Naive thymus-derived CD4-positive, alpha-beta T cell (primary cell): ENCODE results near the gene TMEM150A. TPM values are rescaled to one million over a fixed set of nuclear protein-coding genes. Genes with fewer than 3 reads are reported as not detected.
A peak's percentile ranks its signal among the peaks of the same experiment; 100 is the strongest.

Experiments used
- ATAC-seq: fragments of 150-1000 bp; cut with Tn5 transposase; 2 replicates; pipeline ENCODE4 v1.10.0; 2021; ENCODE audit warnings: mild to moderate bottlenecking, moderate library complexity
- CTCF ChIA-PET: fragments of 350-600 bp; sonication (Branson Sonifier 250); formaldehyde crosslinking; loops from one replicate; lab custom pipeline; 2021; ENCODE audit warnings: antibody characterized with exemption; lab: Charles Lee
- POLR2A ChIA-PET: fragments of 350-600 bp; sonication (Branson Sonifier 250); formaldehyde crosslinking; loops from one replicate; lab custom pipeline; 2021; ENCODE audit warnings: antibody characterized with exemption, inconsistent platforms; lab: Charles Lee
- DNase-seq, 9 donors: peaks; one replicate each; pipeline versions ENCODE4 v3.0.0 to v3.0.0-alpha.2; 2020 to 2022; ENCODE audit warnings: mixed read lengths in 1 of 9
- H3K27ac ChIP-seq: one replicate; pipeline ENCODE4 v1.7.0; 2013; ENCODE audit warnings: mild to moderate bottlenecking, low read depth, low read length, moderate library complexity
- H3K27me3 ChIP-seq, 2 donors: one replicate each; pipeline ENCODE4 v1.7.0; 2013; ENCODE audit warnings: low read length in 2 of 2, mild to moderate bottlenecking in 2 of 2, moderate library complexity in 2 of 2; ENCODE audit not compliant: control insufficient read depth in 2 of 2, insufficient read depth in 2 of 2
- H3K36me3 ChIP-seq, 3 experiments: 1 replicate in 2 of 3; 2 replicates in 1 of 3; pipeline ENCODE4 v1.7.0; 2013; ENCODE audit warnings: low read length in 3 of 3, mild to moderate bottlenecking in 3 of 3, moderate library complexity in 1 of 3; ENCODE audit not compliant: insufficient read depth in 3 of 3, control insufficient read depth in 2 of 3
- H3K4me1 ChIP-seq, 2 donors: one replicate each; pipeline ENCODE4 v1.7.0; 2013; ENCODE audit warnings: low read length in 2 of 2, mild to moderate bottlenecking in 2 of 2, moderate library complexity in 1 of 2; ENCODE audit not compliant: control insufficient read depth in 2 of 2, insufficient read depth in 2 of 2
- H3K4me3 ChIP-seq: 2 replicates; pipeline ENCODE4 v1.7.0; 2013; ENCODE audit warnings: mild to moderate bottlenecking, low read length
- H3K9me3 ChIP-seq, 3 experiments: 1 replicate in 2 of 3; 2 replicates in 1 of 3; pipeline ENCODE4 v1.7.0; 2013; ENCODE audit warnings: low read length in 3 of 3; ENCODE audit not compliant: control insufficient read depth in 2 of 3
- H3K27ac Mint-ChIP-seq, 9 donors: one replicate each; pipeline ENCODE4 v1.8.0; 2020 to 2022; ENCODE audit warnings: mixed read lengths in 9 of 9, mild to moderate bottlenecking in 8 of 9, moderate library complexity in 5 of 9, inconsistent platforms in 2 of 9
- H3K27me3 Mint-ChIP-seq, 5 donors: one replicate each; pipeline ENCODE4 v1.8.0; 2021 to 2022; ENCODE audit warnings: mixed read lengths in 5 of 5, mild to moderate bottlenecking in 1 of 5
- H3K36me3 Mint-ChIP-seq, 5 donors: one replicate each; pipeline ENCODE4 v1.8.0; 2020 to 2022; ENCODE audit warnings: mixed read lengths in 5 of 5, mild to moderate bottlenecking in 3 of 5, inconsistent platforms in 1 of 5
- H3K4me1 Mint-ChIP-seq, 7 donors: one replicate each; pipeline ENCODE4 v1.8.0; 2020 to 2022; ENCODE audit warnings: mixed read lengths in 7 of 7, mild to moderate bottlenecking in 3 of 7, inconsistent platforms in 1 of 7
- H3K4me3 Mint-ChIP-seq, 10 donors: one replicate each; pipeline ENCODE4 v1.8.0; 2020 to 2022; ENCODE audit warnings: mild to moderate bottlenecking in 10 of 10, mixed read lengths in 10 of 10, moderate library complexity in 6 of 10, inconsistent platforms in 2 of 10
- H3K9me3 Mint-ChIP-seq, 11 donors: one replicate each; pipeline ENCODE4 v1.8.0; 2020 to 2022; ENCODE audit warnings: mixed read lengths in 11 of 11, mild to moderate bottlenecking in 4 of 11, inconsistent platforms in 1 of 11, moderate library complexity in 1 of 11
- intact Hi-C, 2 donors: fragments of 100-400 bp; cut with micrococcal nuclease; formaldehyde crosslinking; loops; one replicate each; pipeline ENCODE4 v1.15.1; 2023
- polyA plus RNA-seq, 2 donors: library from polyadenylated mRNA; unstranded; fragments of 300-500 nt; fragmentation: Illumina TruSeq; gene quantifications; one replicate each; pipeline ENCODE4 v1.2.3, GENCODE V29; 2021
- total RNA-seq, 6 experiments: library from RNA in 5 of 6; stranded (reverse) in 5 of 6; gene quantifications; 1 replicate in 5 of 6; 2 replicates in 1 of 6; pipeline ENCODE4 v1.2.3 and lab custom pipeline; 2021 to 2026

Gene TMEM150A
- total RNA-seq (10 to 100 TPM in 3 of 5 experiments, 1 to 10 TPM in 2; 5.1 to 17.8 (median 11.2) TPM), polyA plus RNA-seq (10 to 100 TPM; 11.1 to 15.4 TPM), total RNA-seq (lab: John Stamatoyannopoulos, UW) (6.1 reads per million, percentile 27 among the genes with 10 or more reads in this experiment)

- Mint-ChIP-seq H3K9me3 (no peaks in the 10 kb centered on the region), H3K27me3 (peaks cover 0 to 2% (median 0%) of the 10 kb centered on the region in 5 donors), H3K4me1 (peaks cover 16 to 45% (median 37%) of the 10 kb centered on the region in 7 donors), H3K4me3 (peak within 1 kb of the TSS; percentile 89 to 98 (median 91)), H3K36me3 (peaks cover 0 to 2% (median 0%) of the 10 kb centered on the region in 5 donors), H3K27ac (peak within 1 kb of the TSS; percentile 42 to 96 (median 82))
- ATAC-seq (peak; percentile 97), DNase-seq (peak; percentile 68 to 91 (median 78))
- CTCF ChIA-PET = no interaction called here
- Histone ChIP-seq H3K27me3 (no peaks in the 10 kb centered on the region), H3K27ac (peak within 1 kb of the TSS; percentile 81), H3K9me3 (no peaks in the 10 kb centered on the region), H3K4me1 (peaks cover 7 to 9% of the 10 kb centered on the region in 2 donors), H3K4me3 (peak within 1 kb of the TSS; percentile 99), H3K36me3 (peaks cover 0 to 32% (median 0%) of the 10 kb centered on the region in 3 experiments)
- intact Hi-C loops = loop anchor here (1.0 to 5.0 kb wide), 12 partner anchors 7 to 840 kb away; partner anchors contain the start of genes MAT2A (in 2 of the 2), VAMP5 (in 2 of the 2), C2orf68 (in 1 of the 2) and GGCX (in 1 of the 2)
- POLR2A ChIA-PET = interaction anchor here (0.6 to 4.2 kb wide), 13 partner anchors 7 to 598 kb away, joined by 3 to 35 read pairs (median 6); partner anchors contain the start of genes C2orf68, GGCX, MAT2A and RNF181
Observed at GRCh38 chr2:85602476-85603234, at the start of gene TMEM150A. TSS of gene TMEM150A (minus strand) at chr2:85602698. CDS start at chr2:85601948, 750 bp downstream.

- Histone ChIP-seq H3K9me3 (no peaks in the 10 kb centered on the region), H3K27ac (no peak overlapping the region), H3K4me3 (no peak overlapping the region), H3K27me3 (no peaks in the 10 kb centered on the region), H3K4me1 (no peaks in the 10 kb centered on the region), H3K36me3 (peaks cover 18 to 72% (median 22%) of the 10 kb centered on the region in 3 experiments)
- H3K9me3 Mint-ChIP-seq = no peaks in the 10 kb centered on the region
- ATAC-seq (no peak), DNase-seq (no peak)
- no peak overlapping the region for H3K4me3 Mint-ChIP-seq
- peaks cover 17 to 57% (median 27%) of the 10 kb centered on the region in 5 donors for H3K36me3 Mint-ChIP-seq
- CTCF ChIA-PET = interaction anchor here (1.2 kb wide), 1 partner anchor 14 kb away, joined by 3 read pairs; no protein-coding TSS in a partner anchor
- no peaks in the 10 kb centered on the region for H3K27me3 Mint-ChIP-seq
- H3K4me1 Mint-ChIP-seq = peaks cover 0 to 4% (median 0%) of the 10 kb centered on the region in 7 donors
- peak overlapping the region in 1 of 9 donors; percentile 53 for H3K27ac Mint-ChIP-seq
- POLR2A ChIA-PET = no interaction called here
- intact Hi-C loops = no loop called here
Observed at GRCh38 chr2:85652056-85652455, 49.6 kb upstream of the TMEM150A start.

GRCh38 chr2:85651097-85651496, 48.6 kb upstream of the TMEM150A start:
- no peaks in the 10 kb centered on the region for H3K4me1 ChIP-seq
- H3K4me3 ChIP-seq = no peak overlapping the region
- POLR2A ChIA-PET = interaction anchor here (0.6 kb wide), 1 partner anchor 111 kb away, joined by 3 read pairs; no protein-coding TSS in a partner anchor
- DNase-seq (no peak), ATAC-seq (no peak)
- Mint-ChIP-seq H3K36me3 (peaks cover 17 to 62% (median 30%) of the 10 kb centered on the region in 5 donors), H3K9me3 (no peaks in the 10 kb centered on the region), H3K4me3 (no peak overlapping the region), H3K27me3 (no peaks in the 10 kb centered on the region), H3K4me1 (peaks cover 0 to 3% (median 0%) of the 10 kb centered on the region in 7 donors), H3K27ac (no peak overlapping the region)
- no peak overlapping the region for H3K27ac ChIP-seq
- no peaks in the 10 kb centered on the region for H3K27me3 ChIP-seq
- H3K9me3 ChIP-seq = no peaks in the 10 kb centered on the region
- CTCF ChIA-PET = no interaction called here
- intact Hi-C loops = no loop called here
- peaks cover 22 to 75% (median 29%) of the 10 kb centered on the region in 3 experiments for H3K36me3 ChIP-seq

GRCh38 chr2:85650456-85650855, 48.0 kb upstream of the TMEM150A start:
- ATAC-seq (no peak), DNase-seq (no peak)
- intact Hi-C loops = no loop called here
- H3K4me3 ChIP-seq = no peak overlapping the region
- no peak overlapping the region for H3K27ac ChIP-seq
- no peaks in the 10 kb centered on the region for H3K9me3 Mint-ChIP-seq
- H3K36me3 Mint-ChIP-seq = peaks cover 17 to 65% (median 31%) of the 10 kb centered on the region in 5 donors
- ChIA-PET CTCF (no interaction called here), POLR2A (interaction anchor here (0.6 to 1.1 kb wide), 2 partner anchors 110 to 273 kb away, joined by 3 to 4 read pairs; no protein-coding TSS in a partner anchor)
- no peaks in the 10 kb centered on the region for H3K27me3 Mint-ChIP-seq
- H3K4me3 Mint-ChIP-seq = no peak overlapping the region
- no peaks in the 10 kb centered on the region for H3K9me3 ChIP-seq
- no peaks in the 10 kb centered on the region for H3K4me1 Mint-ChIP-seq
- no peak overlapping the region for H3K27ac Mint-ChIP-seq
- no peaks in the 10 kb centered on the region for H3K27me3 ChIP-seq
- no peaks in the 10 kb centered on the region for H3K4me1 ChIP-seq
- H3K36me3 ChIP-seq = peaks cover 25 to 78% (median 35%) of the 10 kb centered on the region in 3 experiments

GRCh38 chr2:85649201-85650190, 47.0 kb upstream of the TMEM150A start:
- Mint-ChIP-seq H3K27me3 (no peaks in the 10 kb centered on the region), H3K36me3 (peaks cover 17 to 65% (median 31%) of the 10 kb centered on the region in 5 donors), H3K4me1 (no peaks in the 10 kb centered on the region), H3K9me3 (no peaks in the 10 kb centered on the region), H3K4me3 (no peak overlapping the region), H3K27ac (no peak overlapping the region)
- no peak for DNase-seq
- no peaks in the 10 kb centered on the region for H3K4me1 ChIP-seq
- H3K4me3 ChIP-seq = no peak overlapping the region
- ChIA-PET POLR2A (interaction anchor here (1.1 kb wide), 1 partner anchor 272 kb away, joined by 4 read pairs; no protein-coding TSS in a partner anchor), CTCF (no interaction called here)
- no peaks in the 10 kb centered on the region for H3K27me3 ChIP-seq
- no peak for ATAC-seq
- intact Hi-C loops = no loop called here
- H3K27ac ChIP-seq = no peak overlapping the region
- peaks cover 30 to 88% (median 42%) of the 10 kb centered on the region in 3 experiments for H3K36me3 ChIP-seq
- no peaks in the 10 kb centered on the region for H3K9me3 ChIP-seq
